HepG2 (cell line): Measurements from ENCODE around the gene STK36. TPM values are rescaled to one million over a fixed set of nuclear protein-coding genes. Genes with fewer than 3 reads are reported as not detected.

Experiments used
- AHDC1 ChIP-seq: sonication (generic); formaldehyde crosslinking; IDR thresholded peaks from 2 replicates; pipeline ENCODE4 v1.5.1; 2020; ENCODE audit warnings: mild to moderate bottlenecking, missing genetic modification reagents, borderline replicate concordance
- ATRX ChIP-seq: sonication (generic); formaldehyde crosslinking; IDR thresholded peaks from 2 replicates; pipeline ENCODE4 v1.4.0; 2020; ENCODE audit warnings: missing genetic modification reagents, borderline replicate concordance
- HNF1A ChIP-seq, 2 experiments: sonication (generic) in 1 of 2; formaldehyde crosslinking in 1 of 2; IDR thresholded peaks; 2 replicates each; pipeline versions ENCODE4 v1.4.0 to v1.6.1; 2016 to 2020; ENCODE audit warnings: borderline replicate concordance in 1 of 2, low read depth in 1 of 2, mild to moderate bottlenecking in 1 of 2, missing genetic modification reagents in 1 of 2
- MBD4 ChIP-seq: IDR thresholded peaks from 2 replicates; pipeline ENCODE4 v1.6.1; 2012; ENCODE audit warnings: low read length, inconsistent platforms, borderline replicate concordance
- MLLT10 ChIP-seq: sonication (generic); formaldehyde crosslinking; IDR thresholded peaks from 2 replicates; pipeline ENCODE4 v1.4.0; 2020; ENCODE audit warnings: missing genetic modification reagents
- NR2C2 ChIP-seq: sonication (generic); formaldehyde crosslinking; IDR thresholded peaks from 2 replicates; pipeline ENCODE4 v1.4.0; 2020; ENCODE audit warnings: missing genetic modification reagents, mild to moderate bottlenecking, moderate library complexity, borderline replicate concordance
- PLSCR1 ChIP-seq: sonication (generic); formaldehyde crosslinking; IDR thresholded peaks from 2 replicates; pipeline ENCODE4 v1.5.0; 2020; ENCODE audit warnings: missing genetic modification reagents, mild to moderate bottlenecking, borderline replicate concordance
- SMARCE1 ChIP-seq: fragments of 450-650 bp; IDR thresholded peaks from 2 replicates; pipeline ENCODE4 v1.6.1; 2017; ENCODE audit warnings: borderline replicate concordance
- TEAD2 ChIP-seq: sonication (generic); formaldehyde crosslinking; IDR thresholded peaks from 2 replicates; pipeline ENCODE4 v1.9.0; 2021; ENCODE audit warnings: missing genetic modification reagents
- ZNF512B ChIP-seq: sonication (generic); formaldehyde crosslinking; IDR thresholded peaks from 2 replicates; pipeline ENCODE4 v1.5.1; 2020; ENCODE audit warnings: missing genetic modification reagents, mild to moderate bottlenecking, borderline replicate concordance
- ZNF709 ChIP-seq: sonication (generic); formaldehyde crosslinking; IDR thresholded peaks from 2 replicates; pipeline ENCODE4 v1.5.0; 2020; ENCODE audit warnings: mild to moderate bottlenecking, missing genetic modification reagents
- ZNF713 ChIP-seq: sonication (generic); formaldehyde crosslinking; IDR thresholded peaks from 2 replicates; pipeline ENCODE4 v1.4.0; 2020; ENCODE audit warnings: mild to moderate bottlenecking, missing genetic modification reagents
- ZNF747 ChIP-seq: sonication (generic); formaldehyde crosslinking; IDR thresholded peaks from 2 replicates; pipeline ENCODE4 v1.8.1; 2023; ENCODE audit warnings: missing genetic modification reagents, mild to moderate bottlenecking, borderline replicate concordance
- polyA plus RNA-seq, 8 experiments: library from polyadenylated mRNA; depleted of rRNA in 3 of 8; stranded (reverse) in 7 of 8; unstranded in 1 of 8; fragments of >200 nt; fragmentation: Illumina TruSeq in 4 of 8; extraction: Trizol in 4 of 8; gene quantifications; 2 replicates each; pipeline versions ENCODE4 v1.2.1 to v1.2.3, GENCODE V29; 2011 to 2016; ENCODE audit warnings: low read depth in 4 of 8, missing spikeins in 1 of 8, mixed read lengths in 1 of 8; ENCODE audit not compliant: insufficient read depth in 1 of 8
- total RNA-seq, 5 experiments: library from RNA; depleted of rRNA; stranded (reverse); fragments of >200 nt; fragmentation: Illumina TruSeq; extraction: Trizol; gene quantifications; 2 replicates each; pipeline ENCODE4 v1.2.3, GENCODE V29; 2016; ENCODE audit warnings: low read depth in 1 of 5

STK36 gene
- total and polyA plus RNA-seq, 2 of the 13 experiments (the other 11 are each of a cell fraction or from before 2014, with no cell fraction given): 45.9 to 83.5 TPM

- TF ChIP-seq AHDC1 (CRISPR knock-in tag) (no peak), PLSCR1 (CRISPR knock-in tag) (no peak), SMARCE1 (no peak), MBD4 (no peak), ZNF713 (CRISPR knock-in tag) (no peak), ZNF747 (CRISPR knock-in tag) (no peak), TEAD2 (CRISPR knock-in tag) (no peak), ZNF709 (CRISPR knock-in tag) (peak; percentile 80; the same call in 1 of the 2 replicates), NR2C2 (CRISPR knock-in tag) (peak; percentile 83), ATRX (CRISPR knock-in tag) (no peak), MLLT10 (no peak), ZNF512B (no peak), HNF1A (IDR thresholded peaks at IDR 0.05; ENCODE audit: low read depth) (no peak), HNF1A (CRISPR knock-in tag; IDR thresholded peaks at IDR 0.05; ENCODE audit: borderline replicate concordance) (peak; percentile 61; the same call in 1 of the 2 replicates)
Measured at GRCh38 chr2:218671654-218672566, at the start of gene STK36, which contains the start of gene RNF25 (continued).
